HG03103 (cell line): ENCODE measurements around the gene CHKB.

Experiments
- ATAC-seq: cut with Tn5 transposase; IDR thresholded peaks from one replicate; pipeline ENCODE4 v1.9.1; 2021; ENCODE audit warnings: low read depth; ENCODE audit not compliant: unreplicated experiment

CHKB gene

DNA sequence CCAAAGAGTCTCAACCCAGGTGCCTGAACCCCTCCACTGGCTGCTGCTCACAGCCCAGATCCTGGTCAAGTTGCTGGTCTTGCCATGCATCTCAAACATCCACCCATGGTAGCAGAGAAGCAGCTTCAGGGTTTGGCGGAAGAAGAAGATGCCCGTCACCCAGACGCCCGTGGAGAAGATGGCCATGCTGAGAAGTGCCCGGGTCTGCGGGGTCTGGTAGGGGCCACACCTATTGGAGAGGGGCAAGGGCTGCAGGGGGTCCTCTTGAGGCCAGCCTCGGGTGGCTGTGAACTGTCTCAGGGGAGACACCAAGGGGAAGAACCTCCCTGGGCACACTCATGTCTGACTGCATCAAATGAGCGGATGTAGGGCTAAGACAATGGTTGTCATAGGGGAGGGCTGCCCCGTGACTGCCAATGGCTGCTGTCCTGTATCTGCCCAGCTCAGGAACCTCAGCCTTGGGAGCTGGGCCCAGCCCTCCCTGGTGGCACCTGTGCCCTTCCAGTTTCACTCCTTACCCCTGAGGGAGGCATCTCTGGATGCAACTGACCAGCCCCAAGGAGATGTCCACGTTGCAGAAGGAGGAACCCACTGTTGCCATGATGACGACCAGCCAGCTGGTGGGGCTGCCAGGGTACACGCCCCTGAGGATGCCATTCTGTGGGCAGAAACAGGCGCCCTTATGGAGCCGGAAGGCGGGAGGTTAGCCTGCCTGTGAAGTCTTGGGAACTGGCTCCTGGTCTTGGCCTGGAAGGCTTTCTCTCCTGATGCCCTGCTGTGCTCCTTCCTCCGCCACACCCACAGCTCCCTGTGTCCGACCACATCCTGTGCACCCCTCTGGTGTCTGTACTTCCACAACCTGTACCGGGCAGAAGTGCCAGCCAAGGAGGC, 5.6 kb downstream of the CHKB start:
- no peak for ATAC-seq

DNA sequence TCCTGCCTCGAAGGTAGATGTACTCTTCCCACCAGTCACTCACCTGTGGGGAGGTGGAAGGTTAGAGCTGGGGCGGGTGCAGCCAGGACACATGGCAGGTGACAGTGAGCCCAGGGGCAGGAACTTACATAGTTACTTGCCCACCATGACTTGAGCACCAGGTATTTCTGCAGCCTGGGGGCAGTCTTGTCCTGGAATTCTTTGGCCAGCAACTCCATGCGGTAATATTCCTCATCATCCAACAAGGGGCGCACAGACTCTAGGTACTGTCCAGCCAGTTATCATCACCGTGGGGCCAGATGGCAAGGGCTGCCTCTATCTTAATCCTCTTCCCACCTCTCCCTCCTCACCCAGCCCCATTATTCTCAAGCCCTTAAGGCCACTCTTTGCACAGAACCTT, 6.6 kb downstream of the CHKB start:
- ATAC-seq = no peak

DNA sequence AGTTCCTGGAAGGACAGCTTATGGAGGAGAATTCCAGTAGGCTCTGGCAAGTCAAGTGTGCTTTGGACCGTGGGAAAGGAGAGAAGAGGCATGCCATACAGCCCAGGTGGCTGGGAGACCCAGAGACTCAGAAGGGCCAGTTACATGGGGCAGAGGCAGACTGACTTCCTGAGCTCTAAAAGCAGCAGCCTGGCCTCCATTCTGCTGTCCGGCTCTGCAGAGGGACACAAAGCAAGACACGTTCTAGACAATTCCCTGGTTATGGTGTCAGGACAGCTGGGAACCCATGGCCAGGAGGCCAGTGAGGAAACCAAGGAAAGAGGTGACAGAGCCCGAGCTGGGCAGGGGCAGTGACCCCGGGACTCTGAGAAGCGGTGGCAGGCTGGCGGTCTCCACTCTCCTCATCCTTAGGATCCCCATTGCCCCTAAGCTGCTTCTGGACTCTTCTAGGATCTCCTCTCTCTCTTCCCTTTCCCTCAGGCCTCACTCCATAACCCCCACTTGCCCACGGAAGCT, 7.2 kb downstream of the CHKB start:
- ATAC-seq = no peak

DNA sequence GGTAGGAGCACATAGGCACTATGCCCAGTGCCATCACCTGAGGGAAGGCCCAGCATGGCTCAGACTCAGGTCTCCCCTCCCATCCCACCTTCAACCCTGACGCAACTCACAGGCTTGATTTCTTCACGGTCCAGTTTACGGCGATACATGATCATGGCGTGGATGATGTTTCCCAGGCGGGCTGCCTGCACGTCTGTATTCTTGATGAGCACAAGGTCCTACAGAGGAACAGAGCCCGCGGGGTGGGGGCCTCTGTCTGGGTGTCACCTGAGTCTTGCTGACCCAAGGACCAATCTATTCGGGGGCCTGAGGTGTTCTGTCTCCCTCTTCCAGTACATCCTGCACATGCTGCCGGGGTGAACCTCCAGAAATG, 8.3 kb downstream of the CHKB start:
- ATAC-seq = no peak

DNA sequence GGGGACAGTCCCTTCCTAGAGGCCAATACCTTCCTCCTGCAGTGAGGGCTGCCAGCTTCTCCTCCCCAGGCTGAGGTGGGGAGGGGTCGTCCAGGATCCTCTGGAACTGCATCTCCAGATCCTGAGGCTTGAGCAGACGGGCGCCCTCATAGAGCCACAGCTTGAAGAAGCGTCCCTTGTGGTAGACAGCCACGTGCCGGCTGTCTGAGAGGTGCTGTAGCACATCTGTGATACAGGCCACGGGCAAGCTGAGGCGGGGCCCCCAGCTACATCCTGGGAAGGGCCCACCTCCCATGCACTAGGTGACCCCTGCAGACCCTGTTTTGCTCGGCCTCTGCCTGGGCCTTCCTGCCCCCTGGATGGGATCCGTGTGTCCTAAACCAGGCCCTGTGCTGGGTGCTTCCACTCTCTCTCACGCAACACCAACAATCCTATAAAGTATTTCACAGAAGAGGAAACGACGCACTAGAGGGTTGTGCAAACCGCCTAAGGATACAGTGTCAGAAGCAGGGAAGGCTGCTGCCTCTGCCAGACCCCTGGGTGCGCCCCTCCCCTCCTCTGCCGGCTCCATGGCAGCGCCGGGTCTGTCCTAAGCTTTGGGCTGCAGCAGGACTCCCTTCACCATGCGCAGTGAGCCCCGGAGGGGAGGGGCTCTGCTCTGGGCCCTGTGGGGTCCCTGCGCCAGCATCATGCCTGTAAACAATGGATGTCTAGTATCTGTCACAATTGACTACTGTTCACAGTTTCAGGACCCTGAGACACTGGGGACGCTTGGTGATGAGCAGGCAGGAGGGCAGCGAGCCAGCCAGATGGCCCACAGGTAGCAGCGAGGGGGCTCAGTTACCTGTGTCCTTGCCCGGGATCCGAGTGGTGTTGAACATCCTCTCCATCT, 8.9 kb downstream of the CHKB start:
- ATAC-seq = no peak

DNA sequence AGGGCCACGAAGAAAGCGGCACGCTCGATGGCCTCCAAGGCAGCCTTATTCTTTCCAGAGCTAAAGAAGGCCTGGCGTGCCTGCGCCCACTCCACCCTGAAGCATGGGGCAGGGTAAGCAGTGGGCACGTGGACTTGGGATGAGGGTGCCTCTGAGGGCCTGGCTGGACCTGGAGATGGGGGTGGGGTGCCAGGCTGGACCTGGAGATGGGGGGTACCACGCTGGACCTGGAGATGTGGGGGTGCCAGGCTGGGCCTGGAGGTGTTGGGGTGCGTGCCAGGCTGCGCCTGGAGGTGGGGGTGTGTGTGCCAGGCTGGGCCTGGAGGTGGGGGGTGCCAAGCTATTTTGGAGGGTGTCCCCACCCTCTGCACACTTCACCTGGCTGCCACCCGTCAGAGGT, 9.7 kb downstream of the CHKB start:
- ATAC-seq = no peak

DNA sequence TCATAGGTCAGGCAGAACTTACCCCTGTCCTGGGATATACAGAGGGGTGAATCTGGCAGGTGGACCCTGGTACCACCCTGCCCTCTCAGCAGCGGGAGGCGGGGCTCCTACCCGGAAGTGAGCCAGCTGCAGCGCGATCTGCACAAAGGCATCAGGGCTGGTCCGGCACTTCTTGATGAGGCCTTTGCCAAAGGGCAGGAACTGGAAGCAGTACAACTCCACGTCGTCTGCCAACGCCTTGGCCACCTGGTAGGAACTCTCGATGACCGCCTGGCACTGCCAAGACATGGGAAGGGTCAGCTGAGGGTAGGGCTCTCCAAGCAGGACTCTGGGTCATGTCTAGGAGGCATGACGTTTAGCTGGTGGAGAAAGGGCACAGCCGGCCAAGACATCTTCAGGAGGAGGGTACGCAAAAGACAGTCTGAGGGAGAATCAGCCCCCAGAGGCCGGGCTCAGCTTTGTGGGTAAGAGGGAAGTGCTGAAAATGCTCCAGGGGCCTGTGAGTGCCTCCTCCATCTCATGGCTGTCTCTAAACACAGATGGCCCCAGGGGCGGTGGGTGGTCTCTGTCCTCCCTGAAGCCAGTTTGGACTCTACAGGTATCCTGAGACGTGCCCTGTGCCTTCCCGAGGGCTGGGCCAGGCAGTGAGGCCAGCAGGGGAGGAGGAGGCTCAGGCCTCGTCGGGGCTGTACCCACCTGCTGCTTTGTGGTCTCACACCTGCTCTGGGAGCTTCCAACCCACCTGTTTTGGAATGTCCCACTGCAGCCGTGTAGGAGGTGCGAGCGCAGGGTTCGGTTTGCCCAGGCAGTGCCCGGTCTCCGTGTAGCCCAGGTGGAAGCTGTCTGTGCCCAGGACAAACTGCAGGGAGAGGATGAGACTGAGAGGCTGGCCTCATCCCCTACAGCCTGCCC, 11.1 kb downstream of the CHKB start:
- no peak for ATAC-seq

DNA sequence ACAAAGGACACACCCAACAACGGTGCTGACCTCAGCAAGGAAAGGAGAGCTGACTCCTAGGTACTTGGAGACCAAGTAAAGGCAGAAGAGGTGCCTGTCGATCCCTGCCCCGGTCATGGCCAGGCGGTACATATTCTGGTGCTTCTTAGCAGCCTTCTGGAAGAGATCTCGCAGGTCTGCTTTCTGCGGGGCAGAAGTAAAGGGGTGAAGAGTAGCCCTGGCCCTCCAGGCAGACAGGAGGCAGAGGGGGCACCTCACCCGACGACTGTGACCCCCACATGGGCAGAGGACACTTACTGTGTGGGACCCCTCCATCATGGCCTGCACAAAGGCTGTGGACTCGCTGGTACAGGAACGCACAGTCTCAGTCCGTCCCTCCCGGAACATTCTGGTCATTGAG, 11.8 kb downstream of the CHKB start:
- ATAC-seq = no peak

DNA sequence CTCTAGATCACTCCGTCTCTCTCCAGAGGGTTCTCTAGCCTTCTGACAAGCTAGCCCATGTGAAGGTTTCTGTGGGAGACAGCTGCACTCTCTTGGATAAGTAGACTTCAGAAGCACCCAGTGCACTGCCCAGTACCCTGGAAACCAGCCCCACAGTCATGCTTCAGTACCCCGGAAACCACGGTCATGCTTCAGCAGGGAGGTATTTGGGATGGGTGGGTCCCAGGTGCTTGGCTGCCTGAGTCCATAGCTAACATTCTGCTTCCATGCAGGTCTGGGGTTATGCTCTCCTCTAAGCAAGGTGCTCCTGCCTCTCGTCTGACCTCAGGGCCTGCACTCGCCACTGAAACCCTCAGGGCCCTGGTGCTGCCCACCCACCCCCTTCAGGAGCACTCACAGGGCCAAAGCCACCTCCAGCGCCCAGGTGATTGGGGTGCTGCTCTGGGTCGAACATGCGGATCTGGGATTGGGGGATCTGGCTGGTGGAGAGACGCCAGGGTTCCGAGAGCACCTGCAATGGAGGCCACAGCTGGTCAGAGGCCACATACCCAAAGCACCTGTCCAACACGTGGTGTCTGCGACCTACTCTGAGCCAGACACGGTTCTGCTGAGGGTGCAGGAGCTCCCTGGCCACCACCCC, 12.6 kb downstream of the CHKB start:
- no peak for ATAC-seq

DNA sequence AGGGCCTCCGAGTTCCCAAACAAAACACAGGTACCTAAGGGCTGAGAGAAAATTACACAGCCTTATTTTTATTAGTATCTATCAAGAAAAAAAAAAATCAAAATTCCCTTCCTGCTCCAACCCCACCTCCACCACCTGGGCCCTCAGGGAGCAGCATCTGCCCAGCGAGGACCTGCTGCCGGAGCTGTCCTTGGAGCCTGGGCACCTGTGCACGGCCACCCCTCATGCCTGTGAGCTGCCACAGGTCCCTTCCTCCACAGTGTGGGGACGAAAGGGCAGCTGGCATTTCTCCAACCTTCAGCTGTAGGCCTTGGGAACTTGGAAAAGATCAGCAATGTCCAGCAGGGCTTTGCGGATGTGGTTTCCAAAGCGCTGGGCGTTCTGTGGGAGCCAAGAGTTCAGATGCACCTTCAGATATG, 13.6 kb downstream of the CHKB start:
- ATAC-seq = no peak

DNA sequence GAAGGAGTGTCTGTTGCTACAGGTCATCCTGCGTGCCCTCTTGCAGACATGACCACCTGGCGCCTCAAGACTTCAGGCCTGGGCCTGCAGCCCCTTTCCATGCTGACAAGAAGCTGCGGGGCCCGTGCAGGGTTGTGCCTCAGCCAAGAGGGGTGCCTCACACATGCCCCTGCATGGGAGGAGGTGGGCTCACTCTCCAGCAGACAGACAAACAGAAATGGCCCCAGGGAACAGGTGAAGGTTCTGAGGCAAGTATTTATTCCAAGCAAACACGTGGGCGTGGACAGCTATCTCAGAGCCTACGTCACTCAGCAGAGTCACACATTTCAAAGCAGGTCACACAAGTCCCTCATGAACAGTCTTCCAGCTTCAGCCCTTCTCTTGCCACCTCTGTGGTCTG, 14.0 kb downstream of the CHKB start:
- ATAC-seq = no peak

DNA sequence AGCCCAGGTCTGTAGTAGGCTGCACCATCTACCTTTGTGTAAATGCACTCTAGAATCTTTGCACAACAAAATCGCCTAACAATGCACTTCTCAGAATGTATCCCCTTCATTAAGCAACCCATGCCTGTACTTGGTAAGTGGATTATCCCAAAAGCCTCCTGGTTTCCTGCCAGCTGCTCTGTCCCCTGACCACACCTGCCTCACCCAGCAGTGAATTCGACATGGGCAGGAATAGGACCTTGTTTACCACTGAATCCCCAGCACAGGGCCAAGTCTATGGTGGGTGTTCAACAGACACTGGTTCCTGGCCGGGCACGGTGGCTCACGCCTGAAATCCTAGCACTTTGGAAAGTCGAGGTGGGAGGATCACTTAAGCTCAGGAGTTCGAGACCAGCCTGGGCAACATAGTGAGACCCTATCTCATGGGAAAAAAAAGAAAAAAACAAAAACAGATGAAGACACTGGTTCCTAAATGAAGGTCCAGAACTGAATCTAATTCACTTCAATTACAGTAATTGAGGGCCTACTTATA, 14.9 kb downstream of the CHKB start:
- no peak for ATAC-seq

DNA sequence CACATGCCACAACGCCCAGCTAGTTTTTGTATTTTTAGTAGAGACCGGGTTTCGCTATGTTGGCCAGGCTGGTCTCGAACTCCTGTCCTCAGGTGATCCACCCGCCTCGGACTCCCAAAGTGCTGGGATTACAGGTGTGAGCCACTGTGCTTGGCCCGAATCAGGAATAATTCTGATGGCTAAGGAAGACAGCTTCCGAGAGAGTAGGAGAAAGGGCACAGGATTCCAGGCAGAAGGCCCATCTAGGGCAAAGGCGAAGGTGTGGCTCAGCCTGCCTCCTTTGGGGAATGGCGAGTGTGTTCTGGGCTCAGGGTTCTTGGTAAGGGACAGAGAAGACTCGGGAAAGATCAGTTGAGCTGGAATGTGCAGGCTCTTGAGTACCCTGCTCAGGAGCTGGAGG, 18.4 kb downstream of the CHKB start:
- ATAC-seq = no peak

DNA sequence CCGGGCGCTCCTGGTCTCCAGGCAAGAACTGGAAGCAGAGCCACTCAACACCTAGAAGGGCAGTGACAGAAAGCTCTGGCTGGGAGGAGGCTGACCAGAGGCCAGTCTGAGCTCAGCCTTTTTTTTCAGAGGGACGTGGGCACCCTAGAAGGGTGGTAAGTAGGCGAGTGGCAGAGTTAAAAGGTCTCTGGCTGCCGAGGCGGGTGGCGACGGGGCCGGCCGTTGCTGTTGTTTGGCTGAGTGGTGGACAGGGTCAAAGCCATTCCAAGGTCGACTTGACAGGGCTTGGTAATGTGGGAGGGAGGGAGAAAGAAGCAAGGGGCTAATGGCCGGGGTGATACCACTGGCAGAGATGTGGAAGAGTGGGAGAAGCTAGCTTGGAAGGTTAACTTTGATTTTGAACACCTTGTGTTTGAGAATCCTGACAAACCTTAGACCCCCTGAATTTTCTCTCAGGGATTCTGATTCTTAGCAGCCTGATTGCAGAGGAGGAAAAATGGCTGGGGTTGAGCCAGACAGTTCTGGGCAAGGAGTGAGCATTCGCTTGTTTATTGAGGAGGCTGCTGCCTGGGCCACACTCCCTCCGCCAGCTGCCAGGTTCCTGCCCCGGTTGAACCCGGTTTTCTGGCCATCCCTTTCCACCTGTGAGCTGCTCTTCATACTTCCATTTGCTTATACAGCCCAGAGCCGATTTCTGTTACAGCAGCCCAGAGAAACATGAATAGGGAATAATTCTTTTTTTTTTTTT, 19.1 kb downstream of the CHKB start:
- ATAC-seq = no peak

DNA sequence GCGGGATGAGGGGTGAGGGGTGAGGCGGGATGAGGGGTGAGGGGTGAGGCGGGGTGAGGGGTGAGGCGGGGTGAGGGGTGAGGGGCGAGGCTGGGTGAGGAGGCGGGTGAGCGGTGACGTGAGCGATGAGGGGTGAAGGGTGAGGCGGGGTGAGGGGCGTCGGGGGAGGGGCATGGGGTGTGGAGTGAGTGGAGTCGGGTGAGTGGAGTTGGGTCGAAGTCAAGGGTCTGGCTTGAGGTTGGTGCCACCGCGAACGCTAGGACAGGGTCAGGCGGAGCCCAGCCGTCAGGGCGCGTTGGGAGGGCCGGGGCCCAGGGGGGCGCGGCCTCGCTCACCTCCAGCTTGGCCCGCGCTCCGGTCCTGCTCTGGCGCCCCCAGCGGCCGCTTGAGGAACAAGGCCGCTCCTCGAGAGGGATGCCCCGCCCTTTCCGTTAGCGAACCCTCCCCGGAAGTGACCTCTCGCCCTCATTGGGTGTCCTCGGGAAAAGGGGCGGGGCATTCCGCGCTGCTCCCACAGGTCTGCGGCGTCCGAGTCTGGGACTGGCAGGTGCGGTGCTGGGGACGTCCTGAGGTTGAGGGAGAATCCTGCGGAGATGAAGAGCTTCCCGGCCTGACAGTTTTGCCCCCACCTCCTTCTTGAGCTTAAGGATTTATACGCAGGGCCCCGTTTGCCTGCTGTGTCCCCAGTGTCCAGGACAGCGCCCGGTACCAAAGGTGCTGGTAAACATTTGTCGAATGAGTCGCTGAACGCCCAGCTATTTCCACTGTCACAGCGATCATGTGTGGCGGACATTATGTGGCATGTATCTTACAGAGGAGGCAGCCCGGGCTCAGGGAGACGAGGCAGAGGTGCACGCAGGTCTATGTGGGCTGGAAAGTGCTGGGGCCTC, 19.9 kb downstream of the CHKB start, which contains the start of gene SYCE3:
Gene SYCE3, minus strand, starts transcription at position 397 of the 890 bp plus-strand sequence. CDS start 6,514 bp downstream, outside the sequence.
- ATAC-seq = peak; percentile 86

DNA sequence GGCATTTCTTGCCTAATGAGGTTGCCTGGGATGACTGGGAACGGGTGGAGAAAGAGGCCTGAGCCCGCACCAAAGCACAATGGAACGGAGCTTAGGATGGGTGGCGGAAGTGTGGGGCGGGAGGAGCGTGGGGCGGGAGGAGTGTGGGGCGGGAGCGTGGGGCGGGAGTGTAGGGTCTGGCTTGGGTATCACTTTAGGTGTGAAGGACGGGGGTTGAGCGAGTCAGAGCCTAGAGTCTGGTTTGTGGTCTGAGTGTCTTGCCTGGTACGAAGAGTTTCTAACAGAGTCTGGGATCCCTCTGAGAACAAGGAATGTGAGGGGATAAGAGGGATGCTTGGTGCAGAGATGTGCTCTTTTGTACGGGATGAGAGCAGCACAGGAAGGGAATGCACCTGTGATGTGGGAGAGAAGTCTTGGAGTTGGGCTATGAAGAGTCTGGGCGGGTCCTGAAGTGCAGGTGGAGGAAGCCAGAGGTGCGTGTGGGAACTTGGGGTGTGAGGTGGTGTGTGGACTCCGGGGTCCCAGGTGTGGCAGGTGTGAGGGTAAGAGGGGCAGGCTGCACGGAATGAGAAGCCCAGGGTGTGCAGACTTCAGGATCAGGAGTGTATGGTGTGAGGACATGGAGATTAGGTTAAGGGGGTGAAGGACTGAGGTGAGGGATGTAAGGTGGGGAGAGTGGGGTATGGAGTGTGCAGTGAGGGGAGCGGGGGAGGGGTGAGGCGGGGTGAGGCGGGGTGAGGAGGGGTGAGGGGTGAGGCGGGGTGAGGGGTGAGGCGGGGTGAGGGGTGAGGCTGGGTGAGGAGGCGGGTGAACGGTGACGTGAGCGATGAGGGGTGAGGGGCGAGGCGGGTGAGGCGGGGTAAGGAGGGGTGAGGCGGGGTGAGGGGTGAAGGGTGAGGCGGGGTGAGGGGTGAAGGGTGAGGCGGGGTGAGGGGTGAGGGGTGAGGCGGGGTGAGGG, 21.0 kb downstream of the CHKB start:
- no peak for ATAC-seq

DNA sequence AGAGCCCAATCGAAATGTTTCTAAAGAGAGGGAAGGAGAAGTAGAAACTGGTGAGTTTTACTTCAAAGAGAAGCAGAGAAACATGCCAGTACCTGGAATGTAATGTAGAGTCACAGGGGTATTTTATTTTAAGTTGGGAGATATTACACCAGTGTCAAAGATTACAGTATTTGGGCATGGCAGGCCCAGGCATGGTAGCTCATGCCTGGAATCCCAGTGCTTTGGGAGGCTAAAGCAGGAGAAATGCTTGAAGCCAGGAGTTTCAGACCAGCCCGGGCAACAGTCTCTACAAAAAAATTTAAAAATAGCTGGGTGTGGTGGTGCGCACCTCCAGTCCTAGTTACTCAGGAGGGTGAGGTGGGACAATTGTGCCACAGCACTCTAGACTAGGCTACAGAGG, 22.6 kb downstream of the CHKB start:
- ATAC-seq = no peak
